H7 (cell line): ENCODE data around the gene OR51B4. TPM values are rescaled to one million over a fixed set of nuclear protein-coding genes. Genes with fewer than 3 reads are reported as not detected.
"Not testable (repeated sequence)": the region's sequence is repeated elsewhere in the genome, so short reads cannot be mapped to it uniquely, and the experiment has no call there.

ENCODE experiments used
- DNase-seq: peaks from one replicate; pipeline ENCODE4 v3.0.0; 2012
- H3K27me3 ChIP-seq: 2 replicates; pipeline ENCODE4 v1.6.0; 2011; ENCODE audit warnings: mild to moderate bottlenecking, low read length; ENCODE audit not compliant: control insufficient read depth, insufficient read depth
- H3K36me3 ChIP-seq: replicated peaks from 2 replicates; pipeline ENCODE4 v1.5.1; 2011; ENCODE audit warnings: low read length; ENCODE audit not compliant: control insufficient read depth, insufficient read depth
- H3K4me3 ChIP-seq: 2 replicates; pipeline ENCODE4 v1.5.1; 2011; ENCODE audit warnings: low read depth, mild to moderate bottlenecking, control low read depth, low read length, moderate library complexity; ENCODE audit not compliant: insufficient read depth
- total RNA-seq: library from RNA; depleted of rRNA; stranded (reverse); fragments of >200 nt; shearing (Covaris generic); gene quantifications from 2 replicates; pipeline ENCODE4 v1.2.3, GENCODE V29; 2014; rRNA removed

OR51B4 gene, protein sequence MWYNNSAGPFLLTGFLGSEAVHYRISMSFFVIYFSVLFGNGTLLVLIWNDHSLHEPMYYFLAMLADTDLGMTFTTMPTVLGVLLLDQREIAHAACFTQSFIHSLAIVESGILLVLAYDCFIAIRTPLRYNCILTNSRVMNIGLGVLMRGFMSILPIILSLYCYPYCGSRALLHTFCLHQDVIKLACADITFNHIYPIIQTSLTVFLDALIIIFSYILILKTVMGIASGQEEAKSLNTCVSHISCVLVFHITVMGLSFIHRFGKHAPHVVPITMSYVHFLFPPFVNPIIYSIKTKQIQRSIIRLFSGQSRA
- total RNA-seq: not detected in 2 replicates

DNA sequence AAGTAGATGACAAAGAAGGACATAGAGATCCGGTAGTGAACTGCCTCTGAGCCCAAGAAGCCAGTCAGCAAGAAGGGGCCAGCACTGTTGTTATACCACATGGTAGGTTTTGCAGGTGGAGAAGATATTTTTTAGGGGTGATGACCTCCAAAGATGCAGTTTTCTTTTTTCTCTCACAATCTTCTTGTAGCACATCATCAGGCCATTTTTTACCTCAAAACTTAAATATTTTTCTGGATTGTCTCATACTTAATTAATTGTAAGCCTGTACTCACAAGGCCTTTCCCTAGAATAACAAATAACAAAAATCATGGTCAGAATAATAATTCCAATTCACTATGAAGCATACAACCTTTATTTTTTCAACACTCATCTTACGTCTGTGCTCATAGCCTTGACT is at the start of gene OR51B4:
Gene OR51B4, minus strand, starts transcription at position 101 of the 400 bp plus-strand sequence. Its CDS starts 0 bp downstream, at position 101.
- no peaks in the 10 kb centered on the region for H3K27me3 ChIP-seq
- H3K36me3 ChIP-seq: no peaks in the 10 kb centered on the region
- DNase-seq: no peak
- no peak within 1 kb of the TSS for H3K4me3 ChIP-seq

DNA sequence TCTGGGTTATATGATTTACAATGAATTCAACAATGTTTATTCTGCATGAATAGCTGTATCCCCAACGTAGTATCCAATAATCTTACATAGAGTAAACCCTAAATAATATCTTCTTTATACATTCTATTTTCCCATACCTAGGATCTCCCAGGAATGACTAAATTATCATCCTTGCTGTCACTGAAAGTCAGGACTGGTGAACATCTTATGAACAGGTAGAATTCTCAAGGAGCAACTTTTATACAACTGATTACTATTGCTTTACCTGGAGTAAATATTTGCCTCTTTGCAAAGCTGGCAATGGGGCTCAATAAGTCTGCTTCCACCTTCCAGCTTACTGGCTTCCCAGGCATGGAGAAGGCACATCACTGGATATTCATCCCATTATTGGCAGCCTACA is 49.5 kb upstream of the OR51B4 start, which contains the start of gene OR51B6:
Gene OR51B6, plus strand, starts transcription at position 301 of the 400 bp plus-strand sequence. Its CDS starts 0 bp downstream, at position 301.
- H3K27me3 ChIP-seq: no peaks in the 10 kb centered on the region
- H3K36me3 ChIP-seq: no peaks in the 10 kb centered on the region
- DNase-seq: no peak
- no peak within 1 kb of the TSS for H3K4me3 ChIP-seq

DNA sequence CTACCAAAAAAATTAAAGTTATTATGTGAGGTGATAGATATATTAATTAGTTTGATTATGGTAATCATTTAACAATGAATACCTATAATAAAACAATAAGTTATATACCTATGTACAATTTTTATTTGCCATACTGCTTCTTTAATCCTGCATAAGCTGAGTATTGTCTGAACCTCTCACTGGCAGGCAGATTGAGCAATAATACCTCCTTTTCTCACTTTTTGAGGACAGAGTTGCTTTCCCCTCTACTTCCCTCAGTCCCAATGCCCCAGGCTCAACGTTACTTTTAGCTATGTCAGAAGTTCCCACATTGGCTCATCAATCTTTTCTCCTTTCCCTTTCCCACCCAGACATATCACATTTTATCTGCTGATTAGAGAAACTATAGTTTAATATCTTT is 47.8 kb upstream of the OR51B4 start:
- Histone ChIP-seq H3K36me3 (no peaks in the 10 kb centered on the region), H3K4me3 (no peak overlapping the region), H3K27me3 (no peaks in the 10 kb centered on the region)
- DNase-seq: no peak

DNA sequence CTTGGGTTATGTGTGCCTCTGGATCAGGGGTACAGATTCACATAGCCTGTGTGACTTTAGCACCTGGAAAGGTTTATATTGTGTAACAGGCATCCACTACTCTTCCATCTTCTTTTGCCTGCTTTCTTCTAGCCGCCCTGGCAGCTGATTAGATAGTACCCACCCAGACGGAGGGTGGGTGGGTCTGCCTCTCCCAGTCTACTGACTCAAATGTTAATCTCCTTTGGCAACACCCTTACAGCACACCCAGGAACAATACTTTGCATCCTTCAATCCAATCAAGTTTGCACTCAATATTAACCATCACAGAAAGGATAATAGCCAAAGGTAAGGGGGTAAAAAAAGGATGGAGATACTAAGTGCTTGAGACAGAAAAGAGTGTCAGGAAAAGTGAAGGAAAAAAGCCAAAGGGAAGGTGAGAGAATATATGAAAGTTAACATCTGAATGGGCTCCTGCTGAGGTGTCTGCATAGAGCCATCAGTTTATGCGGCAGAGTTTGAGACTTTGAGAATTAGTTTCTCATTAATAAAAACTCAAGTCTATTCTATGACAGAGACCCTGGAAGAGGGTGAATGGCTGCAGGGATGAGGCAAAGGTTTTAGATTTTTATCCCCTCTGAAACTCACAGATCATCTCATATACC is 46.9 kb upstream of the OR51B4 start:
- H3K4me3 ChIP-seq: no peak overlapping the region
- DNase-seq: peak; percentile 10

DNA sequence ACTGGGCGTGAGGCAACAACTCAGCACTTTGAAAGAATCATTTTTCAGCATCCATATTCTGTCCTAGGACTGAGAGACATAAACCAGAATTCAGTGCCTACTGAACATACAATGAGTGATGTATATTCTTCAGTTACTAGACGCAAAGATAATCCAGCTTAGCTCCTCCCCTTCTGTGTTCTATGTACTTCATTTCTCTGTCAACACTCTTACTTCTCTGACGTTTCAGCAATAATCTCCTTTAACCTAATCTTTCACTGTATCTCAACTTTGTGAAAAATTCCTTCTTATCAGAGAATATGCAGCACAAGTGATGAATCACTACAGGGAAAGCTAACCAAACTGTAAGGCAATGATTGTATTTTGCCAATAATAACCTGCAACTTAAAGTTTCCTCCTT is 44.1 kb upstream of the OR51B4 start:
- Histone ChIP-seq H3K27me3 (no peaks in the 10 kb centered on the region), H3K36me3 (no peaks in the 10 kb centered on the region), H3K4me3 (no peak overlapping the region)
- no peak for DNase-seq

More for the DNA sequence above, 46.9 kb upstream of the OR51B4 start:
- Histone ChIP-seq H3K36me3 (no peaks in the 10 kb centered on the region), H3K27me3 (no peaks in the 10 kb centered on the region)

DNA sequence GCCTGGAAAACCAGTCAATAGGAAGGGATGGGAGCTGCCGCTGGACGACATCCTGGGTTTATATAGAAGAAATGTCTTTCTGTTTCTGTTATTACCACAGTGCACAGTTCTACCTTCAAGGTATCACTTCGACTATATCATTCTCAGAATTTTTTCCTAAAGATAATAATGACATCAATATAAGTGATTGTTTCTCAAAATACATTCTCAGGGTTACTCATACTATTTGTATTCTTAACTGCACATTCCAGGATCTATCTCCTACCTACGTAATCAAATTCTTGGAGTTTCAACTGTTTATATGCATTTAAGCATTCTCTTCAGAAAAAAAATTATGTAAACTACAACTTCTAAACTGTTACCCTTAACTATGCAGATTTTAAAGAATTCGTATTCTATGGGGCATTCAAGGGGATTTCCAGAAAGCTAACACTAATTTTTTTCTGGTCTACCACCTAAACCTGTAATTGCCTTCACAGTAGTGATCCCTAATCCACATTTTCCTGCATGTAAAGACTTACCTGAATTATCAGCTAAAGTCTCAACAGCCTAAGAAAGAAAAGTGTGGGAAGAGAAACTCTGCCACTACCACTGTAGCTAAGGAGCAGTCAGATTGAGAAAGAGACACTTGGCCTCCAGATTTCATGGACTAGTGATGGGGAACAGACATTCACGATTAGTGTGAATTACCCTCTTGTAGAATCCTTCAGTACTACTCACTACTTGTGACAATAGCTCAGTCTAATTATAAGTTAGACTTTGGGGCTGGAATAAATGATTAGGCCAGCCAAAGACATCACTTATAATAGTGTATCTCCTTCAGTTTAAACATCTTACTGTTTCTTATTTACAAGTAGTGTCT is 42.0 kb upstream of the OR51B4 start, which contains the start of gene OR51B5:
Gene OR51B5, minus strand, starts transcription at position 51 of the 862 bp plus-strand sequence. Its CDS starts 0 bp downstream, at position 51.
- H3K36me3 ChIP-seq: no peaks in the 10 kb centered on the region
- no peak for DNase-seq
- no peaks in the 10 kb centered on the region for H3K27me3 ChIP-seq
- no peak within 1 kb of the TSS for H3K4me3 ChIP-seq

DNA sequence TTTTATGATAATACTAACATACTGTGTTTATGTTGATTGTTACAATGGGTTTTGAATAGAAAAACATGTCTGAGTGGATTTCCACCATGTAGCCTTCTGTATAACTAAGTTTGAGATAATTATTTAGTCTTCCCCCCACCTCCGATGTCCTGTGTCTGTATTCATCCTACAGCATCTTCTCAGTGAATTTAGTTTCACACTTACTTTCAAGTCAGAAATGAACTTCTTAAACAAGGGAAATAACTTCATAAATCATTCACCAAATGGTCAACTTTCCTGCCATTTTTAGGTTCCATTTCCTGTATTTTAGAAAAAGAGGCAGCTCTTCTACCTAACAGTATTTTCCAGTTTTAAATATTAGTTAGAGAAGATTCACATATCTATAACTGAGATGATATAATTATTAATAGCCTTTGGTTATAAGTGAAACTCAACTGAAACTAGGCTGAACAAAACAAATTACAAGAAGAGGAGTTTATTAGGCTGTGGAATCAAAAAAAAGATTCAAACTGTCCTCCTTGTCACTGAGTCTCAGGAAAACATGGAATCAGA is 38.1 kb upstream of the OR51B4 start:
- Histone ChIP-seq H3K4me3 (no peak overlapping the region), H3K36me3 (no peaks in the 10 kb centered on the region), H3K27me3 (no peaks in the 10 kb centered on the region)
- DNase-seq: no peak

DNA sequence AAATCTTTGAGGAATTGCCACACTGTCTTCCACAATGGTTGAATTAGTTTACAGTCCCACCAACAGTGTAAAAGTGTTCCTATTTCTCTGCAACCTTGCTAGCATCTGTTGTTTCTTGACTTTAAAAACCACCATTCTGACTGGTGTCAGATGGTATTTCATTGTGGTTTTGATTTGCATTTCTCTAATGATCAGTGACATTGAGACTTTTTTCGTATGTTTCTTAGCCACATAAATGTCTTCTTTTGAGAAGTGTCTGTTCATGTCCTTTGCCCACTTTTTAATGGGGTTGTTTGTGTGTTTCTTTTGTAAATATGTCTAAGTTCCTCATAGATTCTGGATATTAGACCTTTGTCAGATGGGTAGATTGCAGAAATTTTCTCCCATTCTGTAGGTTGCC is 35.5 kb upstream of the OR51B4 start:
- not testable (repeated sequence) for H3K36me3 ChIP-seq, DNase-seq, H3K27me3 ChIP-seq, H3K4me3 ChIP-seq

DNA sequence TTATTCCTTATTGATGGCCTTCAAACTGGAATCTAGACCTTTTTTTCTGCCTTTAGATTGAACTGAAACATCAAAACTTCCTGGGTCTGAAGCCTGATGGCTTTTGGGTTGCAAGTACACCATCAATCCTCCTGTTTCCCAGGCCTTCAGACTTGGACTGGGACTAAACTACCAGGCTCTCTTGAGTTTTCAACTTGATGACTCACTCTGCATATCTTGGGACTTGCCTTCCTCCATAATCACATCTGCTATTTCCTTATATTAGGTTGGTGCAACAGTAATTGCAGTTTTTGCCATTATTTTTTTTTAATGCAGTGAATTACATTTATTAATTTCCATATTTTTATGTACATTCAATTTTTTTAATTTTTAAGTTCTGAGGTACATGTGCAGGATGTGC is 34.6 kb upstream of the OR51B4 start:
- Histone ChIP-seq H3K27me3 (no peaks in the 10 kb centered on the region), H3K4me3 (no peak overlapping the region), H3K36me3 (no peaks in the 10 kb centered on the region)
- no peak for DNase-seq

DNA sequence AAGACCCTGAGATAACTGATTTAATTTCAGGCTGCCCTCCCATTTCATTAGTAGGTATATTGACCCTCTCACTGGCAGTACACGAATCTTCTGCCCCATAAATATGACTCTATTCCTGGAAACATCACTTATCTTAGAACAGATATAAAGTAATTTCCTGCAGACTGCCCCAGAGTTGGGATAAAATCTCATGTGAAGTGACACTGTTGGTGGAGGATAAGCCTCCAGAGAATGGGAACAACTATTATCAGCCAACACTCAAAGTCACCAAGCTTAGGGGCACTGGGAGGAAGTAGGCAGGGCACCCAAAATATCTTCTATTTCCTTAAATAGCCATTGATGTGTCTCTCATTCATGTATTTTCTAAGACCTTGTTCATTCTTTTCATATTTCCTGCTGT is 33.4 kb upstream of the OR51B4 start:
- Histone ChIP-seq H3K36me3 (no peaks in the 10 kb centered on the region), H3K4me3 (no peak overlapping the region), H3K27me3 (no peaks in the 10 kb centered on the region)
- DNase-seq: no peak

DNA sequence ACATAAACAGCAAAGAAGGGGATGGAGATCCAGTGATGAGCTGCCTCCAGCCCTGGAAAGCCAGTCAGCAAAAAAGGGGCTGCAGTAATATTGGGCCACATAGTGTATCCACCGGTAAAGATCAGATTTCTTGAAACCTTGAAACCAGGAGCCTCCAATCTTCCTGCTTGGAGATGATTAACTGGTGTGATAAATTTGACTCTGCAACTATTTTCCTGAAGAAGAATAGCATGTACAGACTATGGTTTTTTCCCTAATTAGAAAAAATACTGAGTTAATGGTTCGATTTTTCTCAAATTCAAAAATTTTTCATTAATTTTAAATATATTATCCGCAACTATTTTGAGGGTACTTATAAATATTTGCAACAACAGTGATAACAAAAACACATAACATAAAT is 22.5 kb upstream of the OR51B4 start, which contains the start of gene OR51B2:
Gene OR51B2, minus strand, starts transcription at position 101 of the 400 bp plus-strand sequence. Its CDS starts 0 bp downstream, at position 101.
- no peaks in the 10 kb centered on the region for H3K36me3 ChIP-seq
- no peaks in the 10 kb centered on the region for H3K27me3 ChIP-seq
- H3K4me3 ChIP-seq: no peak within 1 kb of the TSS
- DNase-seq: no peak

DNA sequence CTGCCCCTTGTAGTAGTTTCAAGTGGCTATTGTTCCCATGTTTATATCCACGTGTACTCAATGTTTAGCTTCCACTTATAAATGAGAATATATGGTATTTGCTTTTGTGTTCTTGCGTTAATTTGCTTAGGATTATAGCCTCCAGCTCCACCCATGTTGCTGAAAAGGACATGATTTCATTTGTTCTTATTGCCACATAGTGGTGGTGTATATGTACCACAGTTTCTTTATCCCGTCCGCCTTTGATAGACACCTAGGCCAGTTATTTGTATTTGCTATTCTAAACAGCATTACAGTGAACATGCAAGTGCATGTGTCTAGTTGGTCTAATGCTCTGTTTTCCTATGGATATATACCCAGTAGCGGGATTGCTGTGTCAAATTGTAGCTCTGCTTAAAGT is 15.5 kb upstream of the OR51B4 start:
- DNase-seq: no peak
- Histone ChIP-seq H3K4me3 (no peak overlapping the region), H3K27me3 (no peaks in the 10 kb centered on the region)

DNA sequence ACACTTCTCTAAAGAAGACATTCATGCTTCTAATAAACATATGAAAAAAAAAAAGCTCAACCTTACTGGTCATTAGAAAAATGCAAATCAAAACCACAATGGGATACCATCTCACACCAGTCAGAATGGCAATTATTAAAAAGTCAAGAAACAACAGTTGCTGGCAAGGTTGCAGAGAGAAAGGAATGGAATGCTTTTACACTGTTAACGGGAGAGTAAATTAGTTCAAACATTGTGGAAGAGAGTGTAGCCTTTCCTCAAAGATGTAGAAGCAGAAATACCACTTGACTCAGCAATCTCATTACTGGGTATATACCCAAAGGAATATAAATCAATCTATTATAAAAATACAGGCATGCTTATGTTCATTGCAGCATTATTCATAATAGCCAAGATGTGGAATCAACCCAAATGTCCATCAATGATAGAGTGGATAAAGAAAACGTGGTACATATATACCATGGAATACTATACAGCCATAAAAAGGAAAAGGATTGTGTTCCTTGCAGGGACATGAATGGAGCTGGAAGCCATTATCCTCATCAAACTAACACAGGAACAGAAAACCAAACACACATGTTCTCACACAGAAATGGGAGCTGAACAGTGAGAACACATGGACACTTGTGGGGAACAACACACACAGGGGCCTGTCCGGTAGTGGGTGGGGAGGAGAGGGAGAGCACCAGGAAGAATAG is 11.7 kb upstream of the OR51B4 start:
- not testable (repeated sequence) for H3K27me3 ChIP-seq, DNase-seq, H3K36me3 ChIP-seq, H3K4me3 ChIP-seq

More for the DNA sequence above, 15.5 kb upstream of the OR51B4 start:
- no peaks in the 10 kb centered on the region for H3K36me3 ChIP-seq

DNA sequence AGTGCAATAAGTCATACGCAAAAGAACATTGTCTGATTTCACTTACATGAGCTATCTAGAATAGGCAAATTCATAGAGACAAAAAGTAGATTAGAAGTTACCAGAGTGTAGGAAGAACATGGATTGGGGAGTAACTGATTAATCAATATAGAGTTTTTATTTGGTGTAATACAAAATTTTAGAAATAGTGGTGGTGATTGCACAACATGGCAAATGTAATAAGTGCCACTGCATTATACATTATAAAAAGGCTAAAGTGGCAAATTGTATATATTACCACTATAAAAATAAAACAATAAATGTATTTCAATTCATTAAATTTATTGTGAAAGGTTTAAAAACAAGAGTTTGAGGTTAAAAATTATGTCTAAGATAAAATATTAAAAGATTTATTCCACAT is 8.7 kb upstream of the OR51B4 start:
- H3K4me3 ChIP-seq: no peak overlapping the region
- no peak for DNase-seq
- no peaks in the 10 kb centered on the region for H3K36me3 ChIP-seq
- no peaks in the 10 kb centered on the region for H3K27me3 ChIP-seq
